HCT116 (cell line): ENCODE measurements around the gene SORCS2. TPM values are rescaled to one million over a fixed set of nuclear protein-coding genes. Genes with fewer than 3 reads are reported as not detected.

Experiments used
- ATAC-seq: fragments of 200-7000 bp; cut with Tn5 transposase; 2 replicates; pipeline ENCODE4 v1.9.1; 2020; ENCODE audit warnings: mild to moderate bottlenecking, moderate library complexity
- BruUV-seq: library from RNA; stranded (reverse); fragments of 400-500 nt; replicated peaks from 2 replicates; lab custom pipeline; 2021; lab: Mats Ljungman, UMichigan
- CTCF ChIA-PET: fragments of 300-600 bp; sonication (Branson Sonifier 250); formaldehyde crosslinking; loops from one replicate; lab custom pipeline; 2021; ENCODE audit warnings: antibody characterized with exemption; lab: Charles Lee
- POLR2A ChIA-PET: fragments of 300-600, 350-600 bp; sonication (Branson Sonifier 250); formaldehyde crosslinking; loops from one replicate; lab custom pipeline; 2021; ENCODE audit warnings: antibody characterized with exemption; lab: Charles Lee
- RAD21 ChIA-PET, 2 experiments: fragments of 300-600 bp; sonication (Branson Sonifier 250); formaldehyde crosslinking; loops; one replicate each; lab custom pipeline; 2023; ENCODE audit warnings: low total read pairs in 2 of 2; ENCODE audit not compliant: uncharacterized antibody in 2 of 2, unreplicated experiment in 2 of 2, low non-redundant PET in 1 of 2; lab: Charles Lee
- DNase-seq: peaks from one replicate; pipeline ENCODE4 v3.0.0-alpha.2; 2010; ENCODE audit warnings: low read depth, low spot score
- H2AFZ ChIP-seq: fragments of 200-600 bp; shearing (Covaris generic), sonication (generic); 2 replicates; pipeline ENCODE4 v1.6.1; 2017; ENCODE audit warnings: low read depth, mixed run types, mixed read lengths, antibody characterized with exemption, low read length; ENCODE audit not compliant: poor library complexity, severe bottlenecking
- H3K27ac ChIP-seq: 2 replicates; pipeline ENCODE4 v1.5.1; 2012; ENCODE audit warnings: low read depth, low read length
- H3K27me3 ChIP-seq: fragments of 200-600 bp; sonication (generic); 2 replicates; pipeline ENCODE4 v1.6.1; 2016; ENCODE audit warnings: mixed run types, low read length, mixed read lengths; ENCODE audit not compliant: insufficient read depth
- H3K36me3 ChIP-seq, 2 experiments: fragments of 200-500 bp in 1 of 2; fragments of 200-600 bp in 1 of 2; sonication (Bioruptor generic) in 1 of 2; sonication (generic) in 1 of 2; 2 replicates each; pipeline versions ENCODE4 v1.5.1 to v1.6.1; 2014 to 2016; ENCODE audit warnings: low read length in 2 of 2, inconsistent platforms in 1 of 2, mixed read lengths in 1 of 2, mixed run types in 1 of 2; ENCODE audit not compliant: insufficient read depth in 2 of 2, control insufficient read depth in 1 of 2
- H3K4me1 ChIP-seq, 2 experiments: fragments of 200-600 bp in 1 of 2; sonication (generic) in 1 of 2; 2 replicates each; pipeline versions ENCODE4 v1.5.1 to v1.6.1; 2012 to 2017; ENCODE audit warnings: low read length in 2 of 2, inconsistent platforms in 1 of 2, mild to moderate bottlenecking in 1 of 2, mixed read lengths in 1 of 2, mixed run types in 1 of 2, moderate library complexity in 1 of 2; ENCODE audit not compliant: insufficient read depth in 2 of 2, control insufficient read depth in 1 of 2
- H3K4me2 ChIP-seq: fragments of 200-600 bp; sonication (generic); 2 replicates; pipeline ENCODE4 v1.6.1; 2017; ENCODE audit warnings: mixed run types, low read length, mixed read lengths
- H3K4me3 ChIP-seq, 2 experiments: fragments of 200-600 bp in 1 of 2; sonication (generic) in 1 of 2; replicated peaks in 1 of 2; 2 replicates each; pipeline ENCODE4 v1.5.1; 2011 to 2016; ENCODE audit warnings: low read length in 2 of 2, control low read depth in 1 of 2, low read depth in 1 of 2, mild to moderate bottlenecking in 1 of 2, mixed read lengths in 1 of 2, mixed run types in 1 of 2
- H3K79me2 ChIP-seq: fragments of 200-600 bp; sonication (generic); 2 replicates; pipeline ENCODE4 v1.6.1; 2017; ENCODE audit warnings: mild to moderate bottlenecking, mixed run types, low read length, moderate library complexity, mixed read lengths; ENCODE audit not compliant: insufficient read depth
- H3K9ac ChIP-seq: fragments of 200-600 bp; sonication (generic); 2 replicates; pipeline ENCODE4 v1.6.1; 2016; ENCODE audit warnings: low read length, mixed read lengths
- H3K9me2 ChIP-seq: fragments of 200-600 bp; sonication (generic), shearing (Covaris generic); 2 replicates; pipeline ENCODE4 v1.6.1; 2017; ENCODE audit warnings: mixed run types, mild to moderate bottlenecking, moderate library complexity; ENCODE audit not compliant: insufficient read depth
- H3K9me3 ChIP-seq, 2 experiments: fragments of 200-500 bp in 1 of 2; fragments of 200-600 bp in 1 of 2; sonication (Bioruptor generic) in 1 of 2; sonication (generic) in 1 of 2; 2 replicates each; pipeline ENCODE4 v1.6.1; 2014 to 2017; ENCODE audit warnings: low read length in 2 of 2, mixed read lengths in 2 of 2, inconsistent platforms in 1 of 2, low read depth in 1 of 2, mild to moderate bottlenecking in 1 of 2, mixed run types in 1 of 2, moderate library complexity in 1 of 2; ENCODE audit not compliant: control insufficient read depth in 1 of 2, insufficient read depth in 1 of 2
- H4K20me1 ChIP-seq: fragments of 200-600 bp; sonication (generic), shearing (Covaris generic); 2 replicates; pipeline ENCODE4 v1.6.1; 2017; ENCODE audit warnings: mixed run types, mild to moderate bottlenecking, moderate library complexity; ENCODE audit not compliant: insufficient read depth
- CBX3 ChIP-seq: IDR thresholded peaks from 2 replicates; pipeline ENCODE4 v1.6.1; 2012; ENCODE audit warnings: low read depth
- CEBPB ChIP-seq: IDR thresholded peaks from 2 replicates; pipeline ENCODE4 v1.6.1; 2012; ENCODE audit warnings: low read depth
- EZH2 ChIP-seq: fragments of 200-600 bp; sonication (generic); IDR thresholded peaks from 2 replicates; pipeline ENCODE4 v1.6.1; 2017; ENCODE audit warnings: antibody characterized with exemption, mixed run types
- JUND ChIP-seq: IDR thresholded peaks from 2 replicates; pipeline ENCODE4 v1.6.1; 2012
- POLR2A ChIP-seq: IDR thresholded peaks from 2 replicates; pipeline ENCODE4 v1.7.0; 2011; ENCODE audit warnings: borderline replicate concordance; ENCODE audit not compliant: insufficient read depth, insufficient read length; ENCODE audit errors: extremely low read depth
- POLR2AphosphoS5 ChIP-seq: IDR thresholded peaks from 2 replicates; pipeline ENCODE4 v1.6.1; 2011; ENCODE audit warnings: mild to moderate bottlenecking, low read depth, low read length, moderate library complexity
- SP1 ChIP-seq: IDR thresholded peaks from 2 replicates; pipeline ENCODE4 v1.6.1; 2012; ENCODE audit warnings: low read depth
- SRF ChIP-seq: IDR thresholded peaks from 2 replicates; pipeline ENCODE4 v1.6.1; 2012; ENCODE audit warnings: low read depth
- ZNF274 ChIP-seq: fragments of 200-500 bp; sonication (Bioruptor generic); IDR thresholded peaks from 2 replicates; pipeline ENCODE4 v1.6.1; 2014; ENCODE audit warnings: mild to moderate bottlenecking, low read depth, low read length, inconsistent platforms
- intact Hi-C: fragments of 100-400 bp; cut with micrococcal nuclease; formaldehyde crosslinking; loops from 2 replicates; pipeline ENCODE4 v1.10.0; 2022
- total RNA-seq: library from RNA; stranded (reverse); gene quantifications from one replicate; pipeline ENCODE4 v1.2.1, GENCODE V29; 2021; ENCODE audit not compliant: unreplicated experiment
- TF ChIP-seq, protein P1 (sequence below), 3 experiments: fragments of 200-600 bp in 1 of 3; sonication (generic) in 1 of 3; IDR thresholded peaks in 2 of 3; conservative IDR thresholded peaks in 1 of 3; 2 replicates each; pipeline ENCODE4 v1.5.1; 2012 to 2017; ENCODE audit warnings: low read depth in 2 of 3, low read length in 2 of 3, antibody characterized with exemption in 1 of 3, borderline replicate concordance in 1 of 3, control low read depth in 1 of 3, mild to moderate bottlenecking in 1 of 3, mixed read lengths in 1 of 3, mixed run types in 1 of 3, moderate library complexity in 1 of 3; ENCODE audit not compliant: insufficient read depth in 1 of 3
- TF ChIP-seq, protein P2 (sequence below): IDR thresholded peaks from 2 replicates; pipeline ENCODE4 v1.6.1; 2012
- TF ChIP-seq, protein P3 (sequence below): IDR thresholded peaks from 2 replicates; pipeline ENCODE4 v1.6.1; 2012
- TF ChIP-seq, protein P4 (sequence below): IDR thresholded peaks from 2 replicates; pipeline ENCODE4 v1.6.1; 2012; ENCODE audit warnings: low read depth

The SORCS2 gene
- total RNA-seq, 1 experiment from 2014 or later: 0.37 TPM

DNA sequence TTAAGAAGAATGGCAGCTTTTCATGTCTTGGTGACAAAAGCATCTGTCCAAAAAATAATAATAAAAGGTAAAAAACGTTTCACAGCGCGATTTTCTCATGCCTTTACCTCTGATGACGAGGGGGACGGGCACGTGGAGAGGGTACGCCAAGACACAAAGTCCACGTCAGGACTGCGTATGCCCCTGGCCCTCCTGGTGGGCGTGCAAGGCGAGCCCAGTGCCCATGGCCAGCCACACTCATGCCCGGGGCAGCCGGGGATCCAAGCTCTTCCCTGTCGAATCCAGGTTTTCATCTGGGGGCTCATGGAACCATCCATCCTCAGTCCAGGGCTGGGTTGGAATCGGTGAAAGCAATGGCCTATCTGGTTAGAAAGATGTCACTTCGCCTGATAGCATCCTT is 570.8 kb downstream of the SORCS2 start:
- ChIA-PET RAD21 (no interaction called here), POLR2A (no interaction called here), CTCF (interaction anchor here (0.6 kb wide), 1 partner anchor 42 kb away, joined by 3 read pairs; no protein-coding TSS in a partner anchor)
- H3K27me3 ChIP-seq: no peaks in the 10 kb centered on the region
- H3K9me3 ChIP-seq: no peaks in the 10 kb centered on the region
- no peak overlapping the region for H3K4me2 ChIP-seq
- peaks cover 0 to 3% of the 10 kb centered on the region in 2 experiments; a peak in 2 of 4 replicates for H3K36me3 ChIP-seq
- no peak for DNase-seq
- no TSS peak for BruUV-seq
- TF ChIP-seq POLR2A: no peak
- TF ChIP-seq, protein P1, sequence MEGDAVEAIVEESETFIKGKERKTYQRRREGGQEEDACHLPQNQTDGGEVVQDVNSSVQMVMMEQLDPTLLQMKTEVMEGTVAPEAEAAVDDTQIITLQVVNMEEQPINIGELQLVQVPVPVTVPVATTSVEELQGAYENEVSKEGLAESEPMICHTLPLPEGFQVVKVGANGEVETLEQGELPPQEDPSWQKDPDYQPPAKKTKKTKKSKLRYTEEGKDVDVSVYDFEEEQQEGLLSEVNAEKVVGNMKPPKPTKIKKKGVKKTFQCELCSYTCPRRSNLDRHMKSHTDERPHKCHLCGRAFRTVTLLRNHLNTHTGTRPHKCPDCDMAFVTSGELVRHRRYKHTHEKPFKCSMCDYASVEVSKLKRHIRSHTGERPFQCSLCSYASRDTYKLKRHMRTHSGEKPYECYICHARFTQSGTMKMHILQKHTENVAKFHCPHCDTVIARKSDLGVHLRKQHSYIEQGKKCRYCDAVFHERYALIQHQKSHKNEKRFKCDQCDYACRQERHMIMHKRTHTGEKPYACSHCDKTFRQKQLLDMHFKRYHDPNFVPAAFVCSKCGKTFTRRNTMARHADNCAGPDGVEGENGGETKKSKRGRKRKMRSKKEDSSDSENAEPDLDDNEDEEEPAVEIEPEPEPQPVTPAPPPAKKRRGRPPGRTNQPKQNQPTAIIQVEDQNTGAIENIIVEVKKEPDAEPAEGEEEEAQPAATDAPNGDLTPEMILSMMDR (IDR thresholded peaks at IDR 0.05 in 2 of 3, conservative IDR thresholded peaks at IDR 0.05 in 1 of 3; ENCODE audit: borderline replicate concordance in 1 of 3, insufficient read depth in 1 of 3, low read depth in 2 of 3, low read length in 2 of 3): no peak
- TF ChIP-seq JUND: no peak
- TF ChIP-seq, protein P2, sequence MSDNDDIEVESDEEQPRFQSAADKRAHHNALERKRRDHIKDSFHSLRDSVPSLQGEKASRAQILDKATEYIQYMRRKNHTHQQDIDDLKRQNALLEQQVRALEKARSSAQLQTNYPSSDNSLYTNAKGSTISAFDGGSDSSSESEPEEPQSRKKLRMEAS: no peak
- TF ChIP-seq POLR2AphosphoS5: no peak
- TF ChIP-seq, protein P3, sequence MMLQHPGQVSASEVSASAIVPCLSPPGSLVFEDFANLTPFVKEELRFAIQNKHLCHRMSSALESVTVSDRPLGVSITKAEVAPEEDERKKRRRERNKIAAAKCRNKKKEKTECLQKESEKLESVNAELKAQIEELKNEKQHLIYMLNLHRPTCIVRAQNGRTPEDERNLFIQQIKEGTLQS: no peak
- no peak for TF ChIP-seq SRF
- no peak for TF ChIP-seq ZNF274
- TF ChIP-seq, protein P4, sequence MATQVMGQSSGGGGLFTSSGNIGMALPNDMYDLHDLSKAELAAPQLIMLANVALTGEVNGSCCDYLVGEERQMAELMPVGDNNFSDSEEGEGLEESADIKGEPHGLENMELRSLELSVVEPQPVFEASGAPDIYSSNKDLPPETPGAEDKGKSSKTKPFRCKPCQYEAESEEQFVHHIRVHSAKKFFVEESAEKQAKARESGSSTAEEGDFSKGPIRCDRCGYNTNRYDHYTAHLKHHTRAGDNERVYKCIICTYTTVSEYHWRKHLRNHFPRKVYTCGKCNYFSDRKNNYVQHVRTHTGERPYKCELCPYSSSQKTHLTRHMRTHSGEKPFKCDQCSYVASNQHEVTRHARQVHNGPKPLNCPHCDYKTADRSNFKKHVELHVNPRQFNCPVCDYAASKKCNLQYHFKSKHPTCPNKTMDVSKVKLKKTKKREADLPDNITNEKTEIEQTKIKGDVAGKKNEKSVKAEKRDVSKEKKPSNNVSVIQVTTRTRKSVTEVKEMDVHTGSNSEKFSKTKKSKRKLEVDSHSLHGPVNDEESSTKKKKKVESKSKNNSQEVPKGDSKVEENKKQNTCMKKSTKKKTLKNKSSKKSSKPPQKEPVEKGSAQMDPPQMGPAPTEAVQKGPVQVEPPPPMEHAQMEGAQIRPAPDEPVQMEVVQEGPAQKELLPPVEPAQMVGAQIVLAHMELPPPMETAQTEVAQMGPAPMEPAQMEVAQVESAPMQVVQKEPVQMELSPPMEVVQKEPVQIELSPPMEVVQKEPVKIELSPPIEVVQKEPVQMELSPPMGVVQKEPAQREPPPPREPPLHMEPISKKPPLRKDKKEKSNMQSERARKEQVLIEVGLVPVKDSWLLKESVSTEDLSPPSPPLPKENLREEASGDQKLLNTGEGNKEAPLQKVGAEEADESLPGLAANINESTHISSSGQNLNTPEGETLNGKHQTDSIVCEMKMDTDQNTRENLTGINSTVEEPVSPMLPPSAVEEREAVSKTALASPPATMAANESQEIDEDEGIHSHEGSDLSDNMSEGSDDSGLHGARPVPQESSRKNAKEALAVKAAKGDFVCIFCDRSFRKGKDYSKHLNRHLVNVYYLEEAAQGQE: no peak
- TF ChIP-seq CBX3: no peak
- TF ChIP-seq EZH2: no peak
- no peak for TF ChIP-seq SP1
- TF ChIP-seq CEBPB: no peak
- no peak overlapping the region for H3K27ac ChIP-seq
- H3K79me2 ChIP-seq: no peaks in the 10 kb centered on the region
- ATAC-seq: no peak
- no peaks in the 10 kb centered on the region for H4K20me1 ChIP-seq
- intact Hi-C loops: no loop called here
- no peak overlapping the region for H2AFZ ChIP-seq
- H3K9me2 ChIP-seq: no peaks in the 10 kb centered on the region
- H3K4me1 ChIP-seq: peaks cover 0 to 4% of the 10 kb centered on the region in 2 experiments; a peak in 1 of 4 replicates
- H3K9ac ChIP-seq: no peak overlapping the region
- H3K4me3 ChIP-seq: no peak overlapping the region
